Measurements from ENCODE around the gene SUPT3H. TPM values are rescaled to one million over a fixed set of nuclear protein-coding genes. Genes with fewer than 3 reads are reported as not detected.

The SUPT3H gene
- total RNA-seq, 4 donors from 2014 or later, result 1.1 to 4.7 (median 3.7) TPM

DNA sequence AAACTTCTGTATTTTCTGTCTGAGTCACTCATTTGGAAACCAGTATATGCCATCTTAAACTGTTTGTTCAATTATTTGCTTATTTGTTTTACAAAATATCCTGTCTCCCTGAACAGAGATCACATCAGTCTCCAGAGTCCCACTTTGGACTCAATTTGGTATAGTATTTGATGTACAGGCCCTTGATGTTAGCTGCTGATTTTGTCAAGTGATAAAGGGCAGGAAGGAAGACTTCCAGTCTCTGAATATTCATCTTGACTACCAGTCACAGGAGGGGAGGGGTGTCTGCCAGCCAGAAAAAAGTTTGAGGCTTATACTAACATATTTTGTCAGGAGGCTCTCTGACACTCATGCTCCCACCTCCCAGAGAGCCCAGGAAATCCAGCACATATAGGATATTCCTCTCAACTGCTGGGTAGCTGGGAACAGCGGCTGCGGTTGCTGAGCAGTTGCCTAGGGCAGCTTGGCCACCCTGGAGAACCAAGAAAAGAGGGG lies 426.4 kb downstream of the SUPT3H start:
- no peak overlapping the region for H3K4me3 ChIP-seq
- peaks cover 4% of the 10 kb centered on the region for H3K36me3 ChIP-seq
- H3K27ac ChIP-seq, result no peak overlapping the region
- no peaks in the 10 kb centered on the region for H3K27me3 ChIP-seq
- no peak for DNase-seq (ENCODE audit: low spot score in 2 of 2)
- H3K9me3 ChIP-seq, result no peaks in the 10 kb centered on the region
- 98% methylated on average over 2 of the region's 2 CpGs for WGBS
- no peaks in the 10 kb centered on the region for H3K4me1 ChIP-seq
- TF ChIP-seq POLR2A (IDR thresholded peaks at IDR 0.05) (no peak), POLR2AphosphoS5 (IDR thresholded peaks at IDR 0.05) (no peak), EP300 (IDR thresholded peaks at IDR 0.05) (no peak)
- TF ChIP-seq, protein P1, sequence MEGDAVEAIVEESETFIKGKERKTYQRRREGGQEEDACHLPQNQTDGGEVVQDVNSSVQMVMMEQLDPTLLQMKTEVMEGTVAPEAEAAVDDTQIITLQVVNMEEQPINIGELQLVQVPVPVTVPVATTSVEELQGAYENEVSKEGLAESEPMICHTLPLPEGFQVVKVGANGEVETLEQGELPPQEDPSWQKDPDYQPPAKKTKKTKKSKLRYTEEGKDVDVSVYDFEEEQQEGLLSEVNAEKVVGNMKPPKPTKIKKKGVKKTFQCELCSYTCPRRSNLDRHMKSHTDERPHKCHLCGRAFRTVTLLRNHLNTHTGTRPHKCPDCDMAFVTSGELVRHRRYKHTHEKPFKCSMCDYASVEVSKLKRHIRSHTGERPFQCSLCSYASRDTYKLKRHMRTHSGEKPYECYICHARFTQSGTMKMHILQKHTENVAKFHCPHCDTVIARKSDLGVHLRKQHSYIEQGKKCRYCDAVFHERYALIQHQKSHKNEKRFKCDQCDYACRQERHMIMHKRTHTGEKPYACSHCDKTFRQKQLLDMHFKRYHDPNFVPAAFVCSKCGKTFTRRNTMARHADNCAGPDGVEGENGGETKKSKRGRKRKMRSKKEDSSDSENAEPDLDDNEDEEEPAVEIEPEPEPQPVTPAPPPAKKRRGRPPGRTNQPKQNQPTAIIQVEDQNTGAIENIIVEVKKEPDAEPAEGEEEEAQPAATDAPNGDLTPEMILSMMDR (IDR thresholded peaks at IDR 0.05), result no peak

DNA sequence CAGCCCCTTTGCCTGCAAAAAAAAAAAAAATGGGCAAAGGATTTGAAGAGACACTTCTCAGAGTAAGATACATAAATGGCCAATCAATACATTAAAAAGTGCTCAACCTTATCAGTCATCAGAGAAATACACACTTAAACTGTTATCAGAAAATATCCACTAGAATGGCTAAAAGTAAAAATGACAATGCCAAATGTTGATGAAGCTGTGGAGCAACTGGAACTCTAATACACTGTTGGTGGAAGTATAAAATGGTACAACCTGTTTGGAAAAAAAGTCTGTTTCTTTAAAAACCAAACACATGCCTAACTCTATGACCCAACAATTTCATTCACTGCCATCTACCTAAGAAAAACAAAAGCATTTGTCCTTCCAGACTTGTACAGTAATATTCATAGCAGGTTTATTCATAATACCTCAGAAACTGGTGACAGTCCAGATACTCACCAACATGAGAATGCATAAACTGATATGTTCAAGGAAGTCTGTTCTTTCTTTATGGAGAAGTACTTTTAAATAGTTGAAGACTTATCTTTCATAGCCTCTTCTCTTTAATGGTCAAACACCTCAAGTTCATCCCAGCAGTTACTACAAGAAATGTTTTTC lies 428.0 kb downstream of the SUPT3H start:
- Histone ChIP-seq H3K4me3 (no peak overlapping the region), H3K27me3 (no peaks in the 10 kb centered on the region), H3K27ac (no peak overlapping the region), H3K9me3 (no peaks in the 10 kb centered on the region), H3K36me3 (peaks cover 4% of the 10 kb centered on the region), H3K4me1 (no peaks in the 10 kb centered on the region)
- no peak for TF ChIP-seq EP300 (IDR thresholded peaks at IDR 0.05)
- TF ChIP-seq POLR2A (IDR thresholded peaks at IDR 0.05), result no peak
- no peak for TF ChIP-seq POLR2AphosphoS5 (IDR thresholded peaks at IDR 0.05)
- TF ChIP-seq, protein P1 (IDR thresholded peaks at IDR 0.05), result no peak
- DNase-seq (ENCODE audit: low spot score in 2 of 2), result no peak

GRCh38 chr6:44943541-44943940 lies 434.2 kb downstream of the SUPT3H start:
- Histone ChIP-seq H3K4me1 (no peaks in the 10 kb centered on the region), H3K9me3 (no peaks in the 10 kb centered on the region), H3K36me3 (no peaks in the 10 kb centered on the region), H3K4me3 (no peak overlapping the region), H3K27me3 (no peaks in the 10 kb centered on the region), H3K27ac (no peak overlapping the region)
- no peak for DNase-seq (ENCODE audit: low spot score in 2 of 2)
- TF ChIP-seq POLR2AphosphoS5 (IDR thresholded peaks at IDR 0.05), result no peak
- TF ChIP-seq, protein P1 (IDR thresholded peaks at IDR 0.05), result no peak
- no peak for TF ChIP-seq POLR2A (IDR thresholded peaks at IDR 0.05)
- no peak for TF ChIP-seq EP300 (IDR thresholded peaks at IDR 0.05)
- WGBS, result 89% methylated on average over 3 of the region's 3 CpGs

DNA sequence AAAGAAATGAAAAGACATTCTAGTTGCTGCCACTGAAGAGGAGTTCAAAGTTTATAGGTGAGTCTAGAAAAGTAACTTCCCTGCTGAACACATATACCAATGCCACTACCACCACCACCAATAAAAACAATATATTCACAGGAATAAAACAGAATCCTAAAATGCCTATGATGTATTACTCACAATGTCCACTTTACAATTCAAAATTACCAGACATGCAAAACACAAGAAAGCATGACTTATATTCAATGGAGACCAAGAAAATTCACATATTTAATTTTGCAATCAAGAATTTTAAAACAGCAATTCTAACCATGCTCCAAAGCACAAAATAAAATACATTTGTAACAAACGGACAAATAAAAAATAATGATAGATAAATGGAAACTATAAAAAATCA lies 434.9 kb downstream of the SUPT3H start:
- Histone ChIP-seq H3K27me3 (no peaks in the 10 kb centered on the region), H3K4me3 (no peak overlapping the region), H3K9me3 (no peaks in the 10 kb centered on the region), H3K27ac (no peak overlapping the region), H3K36me3 (no peaks in the 10 kb centered on the region), H3K4me1 (no peaks in the 10 kb centered on the region)
- 94% methylated on average over 1 of the region's 1 CpG for WGBS
- no peak for DNase-seq (ENCODE audit: low spot score in 2 of 2)
- TF ChIP-seq, protein P1 (IDR thresholded peaks at IDR 0.05), result no peak
- no peak for TF ChIP-seq POLR2A (IDR thresholded peaks at IDR 0.05)
- no peak for TF ChIP-seq POLR2AphosphoS5 (IDR thresholded peaks at IDR 0.05)
- no peak for TF ChIP-seq EP300 (IDR thresholded peaks at IDR 0.05)

- Histone ChIP-seq H3K27ac (no peak overlapping the region), H3K9me3 (no peaks in the 10 kb centered on the region), H3K36me3 (no peaks in the 10 kb centered on the region), H3K27me3 (no peaks in the 10 kb centered on the region), H3K4me3 (no peak overlapping the region), H3K4me1 (no peaks in the 10 kb centered on the region)
- TF ChIP-seq POLR2AphosphoS5 (IDR thresholded peaks at IDR 0.05) (no peak), POLR2A (IDR thresholded peaks at IDR 0.05) (no peak), EP300 (IDR thresholded peaks at IDR 0.05) (no peak)
- TF ChIP-seq, protein P1 (IDR thresholded peaks at IDR 0.05), result no peak
- no peak for DNase-seq (ENCODE audit: low spot score in 2 of 2)
- WGBS, result 70% methylated on average over 6 of the region's 6 CpGs
These were observed 435.5 kb downstream of the SUPT3H start for GRCh38 chr6:44942201-44942600.
